Stimulated activated CD8-positive, alpha-beta memory T cell treated with anti-CD3 and anti-CD28 coated beads, Interleukin-12 subunit alpha, Interleukin-12 subunit beta, amount 100 ng/mL, for 4 hours (primary cell): Measurements from ENCODE around the gene TEX13B.

Source experiments
- DNase-seq: peaks from one replicate; pipeline ENCODE4 v3.0.0-alpha.2; 2020; ENCODE audit warnings: low read depth

Gene TEX13B

GRCh38 chrX:107936434-107936730 lies 45.8 kb downstream of the TEX13B start:
- DNase-seq, result no peak

- no peak for DNase-seq
Measured at GRCh38 chrX:107935664-107936433, 46.3 kb downstream of the TEX13B start.

- no peak for DNase-seq
Measured at GRCh38 chrX:107935200-107935599, 47.0 kb downstream of the TEX13B start.

GRCh38 chrX:107934262-107934661 lies 47.9 kb downstream of the TEX13B start:
- no peak for DNase-seq
